Measurements from ENCODE around the gene ACACA. TPM values are rescaled to one million over a fixed set of nuclear protein-coding genes. Genes with fewer than 3 reads are reported as not detected.

The ACACA gene
- total and polyA plus RNA-seq, 9 of the 15 experiments (the other 6 are each of a cell fraction or from before 2014, with no cell fraction given) = 35.9 to 135 (median 88.4) TPM

DNA sequence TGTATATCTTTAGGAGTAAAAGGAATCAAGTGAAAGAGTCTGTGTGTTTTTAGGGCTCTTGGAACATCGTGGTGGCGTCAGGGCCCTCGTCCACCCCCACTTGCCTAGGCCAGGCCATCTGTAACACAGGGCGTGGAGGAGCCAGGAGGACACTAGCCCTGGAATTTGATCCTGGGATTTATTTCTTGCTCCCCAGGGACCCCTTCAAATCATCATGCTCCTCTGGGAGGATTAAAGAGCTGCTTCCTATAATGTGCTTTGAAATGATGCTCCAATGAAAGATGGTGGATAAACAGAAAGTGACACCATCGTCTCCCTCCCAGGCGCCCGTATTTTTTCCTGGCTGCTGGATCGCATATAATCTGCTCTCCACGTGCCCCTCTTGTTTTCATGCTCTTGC is 344.6 kb downstream of the ACACA start:
- ChIA-PET POLR2A (no interaction called here), CTCF (ENCODE audit: low intra/inter-chr PET ratio) (no interaction called here)
- peaks cover 0 to 12% of the 10 kb centered on the region in 2 experiments; a peak in 1 of 5 replicates for H3K4me1 ChIP-seq (replicated peaks in 1 of 2; ENCODE audit: control insufficient read depth in 2 of 2, insufficient read depth in 2 of 2, low read length in 2 of 2)
- H3K79me2 ChIP-seq (ENCODE audit: control insufficient read depth, insufficient read depth, low read length) = no peaks in the 10 kb centered on the region
- BruUV-seq (replicated peaks) = no TSS peak
- ATAC-seq = no peak
- no peak overlapping the region for H3K9ac ChIP-seq (ENCODE audit: insufficient read depth in 1 of 2, low read depth in 2 of 2, low read length in 2 of 2)
- no peak overlapping the region for H3K27ac ChIP-seq (ENCODE audit: extremely low read depth, low read depth, low read length)
- H3K4me2 ChIP-seq (ENCODE audit: insufficient read depth, low read length) = no peak overlapping the region
- in situ Hi-C loops (cut with MboI) = no loop called here
- WGBS (ENCODE audit: insufficient coverage, low coverage, missing lambda C conversion rate) = 6% methylated on average over 9 of the region's 9 CpGs
- H3K9me1 ChIP-seq (ENCODE audit: control insufficient read depth, insufficient read depth, low read length) = no peaks in the 10 kb centered on the region
- H4K20me1 ChIP-seq (replicated peaks; ENCODE audit: control insufficient read depth, insufficient read depth, low read length) = peaks cover 4% of the 10 kb centered on the region; the same call in 1 of the 2 replicates
- DNase-seq (ENCODE audit: extremely low read depth in 1 of 4, low spot score in 3 of 4) = no peak
- no peak overlapping the region for H3K4me3 ChIP-seq
- no peak for FAIRE-seq
- no peaks in the 10 kb centered on the region for H3K9me3 ChIP-seq (replicated peaks; ENCODE audit: control insufficient read depth, insufficient read depth, low read depth, low read length)
- intact Hi-C loops (cut with micrococcal nuclease) = no loop called here
- TF ChIP-seq KLF16 (IDR thresholded peaks at IDR 0.05) (no peak), FOSL1 (tag; conservative IDR thresholded peaks at IDR 0.05) (no peak), LARP7 (IDR thresholded peaks at IDR 0.05) (no peak), FIP1L1 (IDR thresholded peaks at IDR 0.05; ENCODE audit: low read depth, low read length, poor library complexity, severe bottlenecking) (no peak), GTF2E2 (tag; IDR thresholded peaks at IDR 0.05) (no peak), HDAC8 (tag; IDR thresholded peaks at IDR 0.05) (no peak), GTF2F1 (IDR thresholded peaks at IDR 0.05; ENCODE audit: low read depth, low read length) (no peak), XRCC3 (IDR thresholded peaks at IDR 0.05) (no peak), CBX5 (IDR thresholded peaks at IDR 0.05; ENCODE audit: borderline replicate concordance, low read depth) (no peak), HNRNPLL (IDR thresholded peaks at IDR 0.05; ENCODE audit: low read depth, low read length, poor library complexity, severe bottlenecking) (no peak)
- TF ChIP-seq, protein P1, sequence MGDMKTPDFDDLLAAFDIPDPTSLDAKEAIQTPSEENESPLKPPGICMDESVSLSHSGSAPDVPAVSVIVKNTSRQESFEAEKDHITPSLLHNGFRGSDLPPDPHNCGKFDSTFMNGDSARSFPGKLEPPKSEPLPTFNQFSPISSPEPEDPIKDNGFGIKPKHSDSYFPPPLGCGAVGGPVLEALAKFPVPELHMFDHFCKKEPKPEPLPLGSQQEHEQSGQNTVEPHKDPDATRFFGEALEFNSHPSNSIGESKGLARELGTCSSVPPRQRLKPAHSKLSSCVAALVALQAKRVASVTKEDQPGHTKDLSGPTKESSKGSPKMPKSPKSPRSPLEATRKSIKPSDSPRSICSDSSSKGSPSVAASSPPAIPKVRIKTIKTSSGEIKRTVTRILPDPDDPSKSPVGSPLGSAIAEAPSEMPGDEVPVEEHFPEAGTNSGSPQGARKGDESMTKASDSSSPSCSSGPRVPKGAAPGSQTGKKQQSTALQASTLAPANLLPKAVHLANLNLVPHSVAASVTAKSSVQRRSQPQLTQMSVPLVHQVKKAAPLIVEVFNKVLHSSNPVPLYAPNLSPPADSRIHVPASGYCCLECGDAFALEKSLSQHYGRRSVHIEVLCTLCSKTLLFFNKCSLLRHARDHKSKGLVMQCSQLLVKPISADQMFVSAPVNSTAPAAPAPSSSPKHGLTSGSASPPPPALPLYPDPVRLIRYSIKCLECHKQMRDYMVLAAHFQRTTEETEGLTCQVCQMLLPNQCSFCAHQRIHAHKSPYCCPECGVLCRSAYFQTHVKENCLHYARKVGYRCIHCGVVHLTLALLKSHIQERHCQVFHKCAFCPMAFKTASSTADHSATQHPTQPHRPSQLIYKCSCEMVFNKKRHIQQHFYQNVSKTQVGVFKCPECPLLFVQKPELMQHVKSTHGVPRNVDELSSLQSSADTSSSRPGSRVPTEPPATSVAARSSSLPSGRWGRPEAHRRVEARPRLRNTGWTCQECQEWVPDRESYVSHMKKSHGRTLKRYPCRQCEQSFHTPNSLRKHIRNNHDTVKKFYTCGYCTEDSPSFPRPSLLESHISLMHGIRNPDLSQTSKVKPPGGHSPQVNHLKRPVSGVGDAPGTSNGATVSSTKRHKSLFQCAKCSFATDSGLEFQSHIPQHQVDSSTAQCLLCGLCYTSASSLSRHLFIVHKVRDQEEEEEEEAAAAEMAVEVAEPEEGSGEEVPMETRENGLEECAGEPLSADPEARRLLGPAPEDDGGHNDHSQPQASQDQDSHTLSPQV (IDR thresholded peaks at IDR 0.05) = no peak
- TF ChIP-seq, protein P2, sequence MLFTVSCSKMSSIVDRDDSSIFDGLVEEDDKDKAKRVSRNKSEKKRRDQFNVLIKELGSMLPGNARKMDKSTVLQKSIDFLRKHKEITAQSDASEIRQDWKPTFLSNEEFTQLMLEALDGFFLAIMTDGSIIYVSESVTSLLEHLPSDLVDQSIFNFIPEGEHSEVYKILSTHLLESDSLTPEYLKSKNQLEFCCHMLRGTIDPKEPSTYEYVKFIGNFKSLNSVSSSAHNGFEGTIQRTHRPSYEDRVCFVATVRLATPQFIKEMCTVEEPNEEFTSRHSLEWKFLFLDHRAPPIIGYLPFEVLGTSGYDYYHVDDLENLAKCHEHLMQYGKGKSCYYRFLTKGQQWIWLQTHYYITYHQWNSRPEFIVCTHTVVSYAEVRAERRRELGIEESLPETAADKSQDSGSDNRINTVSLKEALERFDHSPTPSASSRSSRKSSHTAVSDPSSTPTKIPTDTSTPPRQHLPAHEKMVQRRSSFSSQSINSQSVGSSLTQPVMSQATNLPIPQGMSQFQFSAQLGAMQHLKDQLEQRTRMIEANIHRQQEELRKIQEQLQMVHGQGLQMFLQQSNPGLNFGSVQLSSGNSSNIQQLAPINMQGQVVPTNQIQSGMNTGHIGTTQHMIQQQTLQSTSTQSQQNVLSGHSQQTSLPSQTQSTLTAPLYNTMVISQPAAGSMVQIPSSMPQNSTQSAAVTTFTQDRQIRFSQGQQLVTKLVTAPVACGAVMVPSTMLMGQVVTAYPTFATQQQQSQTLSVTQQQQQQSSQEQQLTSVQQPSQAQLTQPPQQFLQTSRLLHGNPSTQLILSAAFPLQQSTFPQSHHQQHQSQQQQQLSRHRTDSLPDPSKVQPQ (CRISPR knock-in tag; IDR thresholded peaks at IDR 0.05; ENCODE audit: borderline replicate concordance) = no peak
- no peak overlapping the region for H2AFZ ChIP-seq (ENCODE audit: low read depth, low read length)
- H3K36me3 ChIP-seq (ENCODE audit: control insufficient read depth, insufficient read depth, low read length) = peaks cover 6% of the 10 kb centered on the region; the same call in 1 of the 3 replicates
- peaks cover 31 to 53% of the 10 kb centered on the region in 2 experiments for H3K27me3 ChIP-seq (ENCODE audit: control insufficient read depth in 2 of 2, insufficient read depth in 2 of 2, low read length in 2 of 2)

All from K562 (cell line).